HG03159 (cell line): Measurements from ENCODE around the gene ARHGEF4.

ENCODE experiments used
- ATAC-seq: cut with Tn5 transposase; IDR thresholded peaks from one replicate; pipeline ENCODE4 v1.9.1; 2021; ENCODE audit warnings: mild to moderate bottlenecking, moderate library complexity; ENCODE audit not compliant: unreplicated experiment

Gene ARHGEF4

DNA sequence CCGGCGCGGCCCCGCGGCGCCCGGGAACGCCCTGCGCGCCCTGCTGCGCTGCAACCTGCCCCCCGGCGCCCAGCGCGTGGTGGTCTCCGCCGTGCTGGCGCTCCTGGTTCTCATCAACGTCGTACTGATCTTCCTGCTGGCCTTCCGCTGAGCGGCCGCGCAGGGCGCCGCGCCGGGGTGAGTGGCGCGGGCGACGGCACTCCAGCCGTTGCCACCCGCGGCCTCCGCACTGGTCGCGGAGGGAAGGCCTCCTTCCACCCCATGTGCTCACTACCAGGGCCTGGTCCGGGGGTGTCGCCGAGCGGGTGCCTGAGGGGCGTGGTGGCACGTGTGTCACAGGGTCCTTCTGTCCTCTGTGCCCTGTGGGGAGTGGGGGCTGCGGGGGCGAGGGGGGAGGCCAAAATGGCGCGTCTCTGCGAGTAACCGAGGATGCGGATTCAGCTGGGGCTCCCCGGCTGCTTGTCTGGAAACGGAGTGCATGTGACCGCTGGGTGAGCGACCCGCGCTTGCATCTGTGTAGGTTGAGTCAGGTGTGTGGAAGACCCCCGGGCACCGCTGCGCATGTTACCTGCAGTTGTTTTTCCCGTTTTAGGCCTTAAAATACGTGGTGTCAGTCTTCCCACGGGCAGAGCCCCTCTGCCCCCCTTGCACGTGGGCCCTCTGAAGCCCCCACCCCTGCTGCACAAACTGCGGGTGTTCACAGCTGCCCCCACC is 198.6 kb downstream of the ARHGEF4 start:
- ATAC-seq, result no peak

- no peak for ATAC-seq
Measured at GRCh38 chr2:131035826-131036231, 199.1 kb downstream of the ARHGEF4 start.

DNA sequence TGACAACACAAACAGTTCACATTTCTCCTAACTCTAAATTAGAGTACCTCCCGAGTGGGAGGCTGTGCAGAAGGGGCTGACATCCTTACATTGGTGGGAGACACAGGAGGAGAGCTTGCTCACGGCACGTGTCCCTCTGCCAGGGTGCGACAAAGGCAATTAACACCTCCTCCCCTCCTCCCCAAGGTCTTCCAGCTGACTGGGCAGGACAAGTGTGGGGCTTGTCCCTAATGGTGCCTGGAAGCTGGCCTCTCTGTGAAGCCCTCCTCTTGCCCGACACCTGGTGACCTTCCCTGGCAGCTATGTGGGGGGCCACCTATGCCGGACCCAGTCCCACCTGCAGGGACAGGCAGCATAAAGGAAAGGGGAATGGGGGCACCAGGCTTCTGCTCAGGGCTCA is 199.6 kb downstream of the ARHGEF4 start:
- ATAC-seq, result no peak

DNA sequence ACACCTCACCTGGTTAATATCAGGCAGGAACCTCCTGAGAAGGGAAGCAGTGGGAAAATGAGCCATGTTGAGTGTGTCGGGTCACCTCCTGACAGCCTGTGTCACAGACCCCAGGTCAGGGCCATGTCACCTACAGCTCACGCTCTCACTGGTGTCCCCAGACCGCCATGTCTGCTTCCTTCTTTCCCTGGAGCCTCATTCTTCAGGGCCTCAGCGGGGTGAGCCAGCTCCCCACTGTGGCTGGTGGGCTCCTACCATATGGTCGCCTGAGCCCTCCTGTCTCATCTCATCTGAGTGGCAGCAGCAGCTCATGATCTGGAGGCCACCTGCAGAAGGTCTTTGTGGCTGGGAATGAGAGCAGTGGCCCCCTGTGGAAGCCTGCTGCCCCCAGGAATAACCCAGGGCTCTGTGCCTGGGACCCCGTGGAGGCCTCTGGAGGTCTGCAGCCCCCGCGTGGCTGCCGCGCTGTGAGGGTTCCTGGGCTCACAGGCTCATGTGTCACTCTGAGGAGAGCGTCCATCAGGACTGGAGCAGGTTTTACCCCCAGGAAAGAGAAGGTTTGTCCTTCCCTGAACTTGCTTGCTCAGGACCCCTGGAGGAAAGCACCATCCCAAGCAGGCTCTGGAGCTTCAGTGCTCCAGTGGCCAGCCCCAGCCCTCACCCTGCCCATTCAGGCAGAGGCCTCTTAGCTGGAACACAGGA is 200.1 kb downstream of the ARHGEF4 start:
- ATAC-seq, result no peak

GRCh38 chr2:131037398-131038257 is 200.9 kb downstream of the ARHGEF4 start:
- ATAC-seq, result no peak

DNA sequence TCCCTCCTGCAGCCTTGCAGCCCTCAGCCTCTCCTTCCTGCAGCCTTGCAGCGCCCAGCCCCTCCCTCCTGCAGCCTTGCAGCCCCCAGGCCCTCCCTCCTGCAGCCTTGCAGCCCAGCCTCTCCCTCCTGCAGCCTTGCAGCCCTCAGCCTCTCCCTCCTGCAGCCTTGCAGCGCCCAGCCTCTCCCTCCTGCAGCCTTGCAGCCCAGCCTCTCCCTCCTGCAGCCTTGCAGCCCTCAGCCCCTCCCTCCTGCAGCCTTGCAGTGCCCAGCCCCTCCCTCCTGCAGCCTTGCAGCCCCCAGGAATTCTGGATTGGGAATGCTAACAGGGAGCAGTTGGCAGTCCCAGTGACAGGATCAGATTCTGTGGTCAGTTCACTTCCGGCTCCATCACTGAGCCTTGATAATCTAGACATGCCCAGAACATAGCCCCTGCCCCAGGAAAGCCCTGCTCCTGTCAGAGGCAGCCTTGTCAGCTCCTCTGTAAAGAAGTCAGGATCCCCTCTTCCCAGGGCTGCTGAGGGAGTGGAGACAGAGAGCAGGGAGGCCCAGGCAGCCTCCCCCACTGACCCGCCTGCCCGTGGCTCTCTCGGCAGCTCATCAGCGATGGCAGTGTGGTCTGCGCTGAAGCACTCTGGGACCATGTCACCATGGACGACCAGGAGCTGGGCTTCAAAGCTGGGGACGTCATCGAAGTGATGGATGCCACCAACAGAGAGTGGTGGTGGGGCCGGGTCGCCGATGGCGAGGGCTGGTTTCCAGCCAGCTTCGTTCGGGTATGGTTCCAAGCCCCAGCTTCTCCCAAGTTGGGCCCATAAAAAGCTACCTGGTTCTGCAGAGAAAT is 201.8 kb downstream of the ARHGEF4 start:
- no peak for ATAC-seq

DNA sequence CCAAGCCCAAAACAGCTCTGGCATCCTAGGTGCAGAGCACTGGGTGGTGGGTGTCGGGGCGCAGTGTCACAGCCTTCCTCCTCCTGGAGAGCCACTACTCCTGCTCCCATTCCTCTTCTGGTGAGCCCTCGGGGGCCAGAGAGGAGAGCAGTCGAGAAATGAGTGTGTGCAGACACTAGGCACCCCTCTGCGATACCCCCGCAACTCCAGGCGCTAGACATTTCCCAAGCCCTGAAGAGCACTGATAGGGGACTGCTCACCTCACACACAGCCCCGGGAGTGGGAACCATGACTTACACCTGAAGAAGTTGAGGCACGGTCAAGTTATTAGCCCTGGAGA is 202.4 kb downstream of the ARHGEF4 start:
- no peak for ATAC-seq

- no peak for ATAC-seq
Measured at GRCh38 chr2:131039535-131039907, 202.8 kb downstream of the ARHGEF4 start.

- ATAC-seq, result no peak
Measured at GRCh38 chr2:131039908-131040660, 203.4 kb downstream of the ARHGEF4 start.

- ATAC-seq, result no peak
Measured at GRCh38 chr2:131040661-131041401, 204.1 kb downstream of the ARHGEF4 start.

DNA sequence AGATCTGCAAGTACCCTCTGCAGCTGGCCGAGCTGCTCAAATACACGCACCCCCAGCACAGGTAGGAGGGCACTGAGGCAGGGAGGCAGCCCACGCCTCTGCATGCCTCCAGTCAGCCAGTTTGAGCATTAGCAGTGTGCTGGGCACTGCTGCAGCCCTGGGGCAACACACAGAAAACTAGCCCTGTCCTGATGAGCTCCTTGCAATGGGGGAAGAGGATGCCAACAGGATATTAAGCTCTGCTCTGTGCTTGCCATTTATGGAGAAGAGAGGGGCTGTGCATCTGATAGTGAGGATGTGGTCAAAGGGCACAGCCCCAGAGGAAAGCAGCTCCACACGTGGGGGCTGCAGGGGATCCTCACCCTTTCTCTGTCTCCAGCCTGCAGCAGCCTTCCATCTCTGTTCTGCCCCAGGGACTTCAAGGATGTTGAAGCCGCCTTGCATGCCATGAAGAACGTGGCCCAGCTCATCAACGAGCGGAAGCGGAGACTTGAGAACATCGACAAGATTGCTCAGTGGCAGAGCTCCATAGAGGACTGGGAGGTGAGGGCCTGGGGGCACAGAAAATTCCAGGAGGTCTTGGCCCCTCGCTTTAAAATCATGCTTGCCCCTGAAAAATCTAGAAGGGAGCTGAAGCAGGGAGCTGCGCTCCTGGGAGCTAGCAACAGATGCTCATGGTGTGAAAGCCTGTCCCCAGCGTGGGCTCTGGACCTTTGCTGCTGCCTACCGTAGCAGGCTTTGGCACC is 204.9 kb downstream of the ARHGEF4 start:
- ATAC-seq, result no peak

DNA sequence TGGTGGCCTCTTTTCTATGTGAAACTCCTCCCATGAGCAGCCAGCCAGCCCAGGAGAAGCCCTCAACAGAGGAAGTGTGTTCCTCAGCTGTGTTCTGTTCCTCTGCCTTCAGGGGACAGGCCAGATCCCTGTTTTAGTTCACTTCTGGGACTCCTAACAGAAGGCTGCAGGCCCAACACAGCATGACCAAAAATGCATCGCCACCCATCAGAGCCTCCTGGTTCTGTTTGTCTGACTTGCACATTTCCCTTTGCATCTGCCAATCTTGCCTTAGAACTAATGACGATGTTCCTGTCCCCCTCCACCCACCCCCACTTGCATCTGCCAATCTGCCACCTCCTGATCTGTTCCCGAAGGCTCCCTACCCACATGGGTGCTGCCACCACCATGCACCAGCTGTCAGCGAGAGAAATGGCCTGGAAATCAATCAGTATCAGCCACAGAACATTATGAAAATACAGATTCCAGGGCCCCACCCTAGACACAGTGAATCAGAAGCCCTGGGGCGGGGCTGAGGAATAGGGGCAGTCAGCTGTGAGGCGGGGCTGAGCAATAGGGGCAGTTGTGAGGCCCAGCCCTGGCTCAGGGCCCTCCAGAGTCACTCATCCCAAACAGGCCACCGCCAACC is 205.5 kb downstream of the ARHGEF4 start:
- ATAC-seq, result no peak

DNA sequence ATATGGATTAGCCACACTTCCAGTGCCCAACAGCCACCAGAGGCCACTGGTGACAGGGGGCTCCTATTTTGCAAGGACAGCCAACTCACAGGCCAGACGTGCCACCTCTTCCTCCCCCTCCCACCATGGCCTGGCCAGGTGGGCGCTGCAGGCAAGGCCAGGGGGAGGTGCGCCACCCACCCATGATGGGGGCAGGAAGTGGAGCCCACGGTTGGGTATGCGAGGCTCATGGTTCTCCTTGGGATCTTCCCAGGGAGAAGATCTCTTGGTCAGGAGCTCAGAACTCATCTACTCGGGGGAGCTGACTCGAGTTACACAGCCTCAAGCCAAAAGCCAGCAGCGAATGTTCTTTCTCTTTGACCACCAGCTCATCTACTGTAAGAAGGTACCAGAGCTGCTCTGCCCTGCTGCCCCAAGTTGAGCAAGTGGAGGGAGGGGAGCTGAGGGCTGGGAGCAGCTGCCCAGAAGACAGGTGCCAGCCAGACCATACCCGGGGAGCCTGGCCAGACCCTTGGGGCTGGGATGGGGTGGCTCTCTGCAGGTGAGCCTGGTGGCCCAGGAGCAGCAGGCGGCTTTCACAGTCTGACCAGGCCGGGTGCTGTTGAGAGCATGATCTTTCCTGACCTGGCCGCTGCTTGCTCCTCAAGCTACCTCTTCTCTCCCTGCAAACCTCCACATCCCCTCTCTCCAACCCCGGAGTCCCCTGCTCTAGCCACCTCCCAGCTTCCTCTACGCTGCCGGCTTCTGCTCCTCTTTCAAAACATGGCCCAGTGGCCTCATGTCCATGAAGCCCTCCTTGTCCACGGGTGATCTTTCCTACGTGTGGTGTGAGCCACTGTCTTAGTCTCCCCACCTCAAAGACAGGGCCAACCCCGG is 206.7 kb downstream of the ARHGEF4 start:
- no peak for ATAC-seq

DNA sequence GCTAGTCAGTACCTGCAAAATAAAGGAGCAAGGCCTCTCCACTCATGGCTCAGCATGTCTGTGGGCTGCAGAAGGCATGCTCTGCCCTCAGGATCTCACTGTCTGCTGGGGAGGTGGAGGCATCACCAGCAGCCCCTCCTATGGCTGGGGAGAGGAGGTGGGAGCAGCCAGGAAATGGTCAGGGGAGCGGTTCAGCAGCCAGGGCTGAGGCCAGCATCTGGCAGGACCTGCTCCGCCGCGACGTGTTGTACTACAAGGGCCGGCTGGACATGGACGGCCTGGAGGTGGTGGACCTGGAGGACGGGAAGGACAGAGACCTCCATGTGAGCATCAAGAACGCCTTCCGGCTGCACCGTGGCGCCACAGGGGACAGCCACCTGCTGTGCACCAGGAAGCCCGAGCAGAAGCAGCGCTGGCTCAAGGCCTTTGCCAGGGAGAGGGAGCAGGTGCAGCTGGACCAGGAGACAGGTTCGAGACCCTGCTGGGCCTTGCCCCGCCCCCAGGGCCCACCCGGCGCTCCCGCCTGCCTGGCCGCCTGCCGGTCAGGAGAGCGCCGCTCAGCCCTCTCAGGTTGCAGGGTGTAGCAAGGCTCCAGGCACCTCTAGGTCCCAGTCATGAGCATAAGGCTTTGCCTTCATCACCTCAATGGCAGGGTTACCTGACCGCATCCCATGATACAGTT is 207.5 kb downstream of the ARHGEF4 start:
- no peak for ATAC-seq

DNA sequence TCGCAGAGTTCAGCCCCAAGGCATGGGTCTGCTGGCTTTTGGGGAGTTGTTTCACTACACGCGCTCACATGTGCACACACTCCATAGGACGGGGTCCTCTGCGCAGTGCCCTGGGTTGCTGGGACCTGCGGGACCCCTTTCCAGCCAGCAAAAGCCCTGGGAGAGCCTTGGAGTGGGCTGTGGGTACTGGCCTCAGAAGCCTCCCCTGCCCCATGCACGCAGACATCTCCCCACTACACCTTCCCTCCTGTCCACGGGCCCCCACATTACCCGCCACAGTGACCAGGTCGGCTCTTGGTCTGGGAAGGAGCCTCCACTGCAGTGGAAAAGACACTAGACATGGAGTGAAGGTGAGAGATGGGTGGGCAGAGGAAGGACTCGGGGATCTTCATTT is 208.0 kb downstream of the ARHGEF4 start:
- ATAC-seq, result no peak

DNA sequence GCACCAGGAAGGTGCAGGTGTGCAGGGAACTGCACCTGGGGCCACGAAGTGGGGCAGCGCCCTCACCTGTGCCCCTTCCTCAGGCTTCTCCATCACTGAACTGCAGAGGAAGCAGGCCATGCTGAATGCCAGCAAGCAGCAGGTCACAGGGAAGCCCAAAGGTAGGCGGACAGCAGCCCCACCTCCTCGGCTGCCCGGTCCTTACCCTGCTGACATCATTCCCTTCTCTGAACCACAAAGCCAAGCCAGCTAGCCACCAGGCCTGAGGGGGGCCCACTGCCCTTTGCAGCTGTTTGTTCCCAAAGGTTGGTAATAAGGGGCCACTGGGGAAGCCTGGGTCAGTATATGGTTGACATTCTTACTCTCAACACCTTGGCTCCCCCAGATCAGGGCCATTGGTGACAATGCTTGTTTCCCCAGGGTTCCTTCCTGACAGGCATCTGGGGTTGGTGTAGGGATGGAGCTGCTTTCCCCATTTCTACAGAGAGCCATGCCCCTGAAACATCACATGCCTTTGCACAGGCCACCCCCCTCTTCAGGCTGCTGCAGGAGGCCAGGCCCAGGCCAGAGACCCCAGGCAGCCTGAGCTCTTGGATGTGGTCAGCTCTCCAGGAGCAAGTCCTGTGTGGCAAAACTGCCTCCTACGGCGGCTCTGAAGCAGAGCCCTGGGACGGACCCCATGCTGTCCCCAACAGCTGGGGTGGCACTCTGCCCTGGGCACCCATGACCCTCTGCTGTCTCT is 208.7 kb downstream of the ARHGEF4 start:
- no peak for ATAC-seq
